ENCODE measurements around the gene FSD1L.

Gene FSD1L

DNA sequence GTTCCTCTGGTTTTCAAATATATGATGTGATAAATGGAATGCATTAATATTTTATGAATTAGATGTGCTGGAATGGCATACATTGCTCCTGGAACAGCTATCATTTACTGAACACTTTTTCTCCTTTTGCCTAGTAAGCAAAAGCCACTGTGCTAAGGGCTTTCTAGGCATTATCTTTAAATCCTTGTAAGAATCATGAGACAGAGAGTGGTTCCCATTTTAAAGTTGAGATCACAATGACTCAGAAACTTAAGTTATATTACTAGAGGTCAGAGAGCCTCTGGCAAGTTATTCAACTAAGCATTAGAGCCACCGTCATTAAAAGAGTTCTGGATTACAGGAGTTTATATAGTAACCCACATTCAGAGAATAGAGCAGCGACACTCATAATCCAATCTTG, 26.7 kb upstream of the FSD1L start:
- H3K4me3 ChIP-seq (ENCODE audit: low read length) = no peak overlapping the region
- H3K9ac ChIP-seq (ENCODE audit: low read length) = no peak overlapping the region
- H2AFZ ChIP-seq (ENCODE audit: low read depth, low read length) = no peak overlapping the region
- H3K79me2 ChIP-seq (ENCODE audit: low read length) = no peaks in the 10 kb centered on the region
- peaks cover 19% of the 10 kb centered on the region for H3K4me1 ChIP-seq (ENCODE audit: low read length)
- no peak for TF ChIP-seq EZH2phosphoT487 (IDR thresholded peaks at IDR 0.05; ENCODE audit: low read depth)
- TF ChIP-seq, protein P1, sequence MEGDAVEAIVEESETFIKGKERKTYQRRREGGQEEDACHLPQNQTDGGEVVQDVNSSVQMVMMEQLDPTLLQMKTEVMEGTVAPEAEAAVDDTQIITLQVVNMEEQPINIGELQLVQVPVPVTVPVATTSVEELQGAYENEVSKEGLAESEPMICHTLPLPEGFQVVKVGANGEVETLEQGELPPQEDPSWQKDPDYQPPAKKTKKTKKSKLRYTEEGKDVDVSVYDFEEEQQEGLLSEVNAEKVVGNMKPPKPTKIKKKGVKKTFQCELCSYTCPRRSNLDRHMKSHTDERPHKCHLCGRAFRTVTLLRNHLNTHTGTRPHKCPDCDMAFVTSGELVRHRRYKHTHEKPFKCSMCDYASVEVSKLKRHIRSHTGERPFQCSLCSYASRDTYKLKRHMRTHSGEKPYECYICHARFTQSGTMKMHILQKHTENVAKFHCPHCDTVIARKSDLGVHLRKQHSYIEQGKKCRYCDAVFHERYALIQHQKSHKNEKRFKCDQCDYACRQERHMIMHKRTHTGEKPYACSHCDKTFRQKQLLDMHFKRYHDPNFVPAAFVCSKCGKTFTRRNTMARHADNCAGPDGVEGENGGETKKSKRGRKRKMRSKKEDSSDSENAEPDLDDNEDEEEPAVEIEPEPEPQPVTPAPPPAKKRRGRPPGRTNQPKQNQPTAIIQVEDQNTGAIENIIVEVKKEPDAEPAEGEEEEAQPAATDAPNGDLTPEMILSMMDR (IDR thresholded peaks at IDR 0.05; ENCODE audit: low read depth, low read length) = no peak
- no peak overlapping the region for H3K4me2 ChIP-seq (ENCODE audit: low read length)
- no peaks in the 10 kb centered on the region for H3K9me3 ChIP-seq (ENCODE audit: insufficient read depth, low read length)
- H3K36me3 ChIP-seq (replicated peaks; ENCODE audit: low read depth, low read length) = no peaks in the 10 kb centered on the region
- no peaks in the 10 kb centered on the region for H3K27me3 ChIP-seq (ENCODE audit: low read depth, low read length)
- H4K20me1 ChIP-seq (ENCODE audit: insufficient read depth, low read length) = no peaks in the 10 kb centered on the region
- H3K27ac ChIP-seq (ENCODE audit: low read length) = no peak overlapping the region

DNA sequence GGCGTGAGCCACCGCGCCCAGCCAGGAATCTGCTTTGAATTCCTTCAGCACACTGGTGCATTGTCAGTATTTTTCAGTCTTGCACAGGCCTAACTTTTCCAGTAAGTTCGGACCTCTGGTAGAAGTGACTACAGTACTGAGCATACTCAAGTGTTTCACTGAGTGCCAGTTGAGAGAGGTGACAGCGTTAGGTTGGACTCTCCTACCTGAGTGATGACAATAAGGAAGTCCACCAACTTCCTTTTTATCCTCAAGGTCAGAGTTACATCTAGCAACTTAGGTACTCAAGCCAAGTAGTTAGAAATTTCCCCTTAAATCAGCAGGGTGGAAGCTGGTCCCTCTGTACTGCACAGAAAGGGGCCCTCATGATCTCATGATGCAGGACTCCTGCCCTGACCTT, 26.0 kb upstream of the FSD1L start:
- no peaks in the 10 kb centered on the region for H3K36me3 ChIP-seq (replicated peaks; ENCODE audit: low read depth, low read length)
- H3K27ac ChIP-seq (ENCODE audit: low read length) = no peak overlapping the region
- no peaks in the 10 kb centered on the region for H3K79me2 ChIP-seq (ENCODE audit: low read length)
- H3K4me3 ChIP-seq (ENCODE audit: low read length) = no peak overlapping the region
- no peak overlapping the region for H3K4me2 ChIP-seq (ENCODE audit: low read length)
- H3K27me3 ChIP-seq (ENCODE audit: low read depth, low read length) = no peaks in the 10 kb centered on the region
- no peak overlapping the region for H3K9ac ChIP-seq (ENCODE audit: low read length)
- H3K9me3 ChIP-seq (ENCODE audit: insufficient read depth, low read length) = no peaks in the 10 kb centered on the region
- no peak overlapping the region for H2AFZ ChIP-seq (ENCODE audit: low read depth, low read length)
- no peaks in the 10 kb centered on the region for H4K20me1 ChIP-seq (ENCODE audit: insufficient read depth, low read length)
- no peak for TF ChIP-seq EZH2phosphoT487 (IDR thresholded peaks at IDR 0.05; ENCODE audit: low read depth)
- TF ChIP-seq, protein P1 (IDR thresholded peaks at IDR 0.05; ENCODE audit: low read depth, low read length) = no peak
- peaks cover 12% of the 10 kb centered on the region for H3K4me1 ChIP-seq (ENCODE audit: low read length)

DNA sequence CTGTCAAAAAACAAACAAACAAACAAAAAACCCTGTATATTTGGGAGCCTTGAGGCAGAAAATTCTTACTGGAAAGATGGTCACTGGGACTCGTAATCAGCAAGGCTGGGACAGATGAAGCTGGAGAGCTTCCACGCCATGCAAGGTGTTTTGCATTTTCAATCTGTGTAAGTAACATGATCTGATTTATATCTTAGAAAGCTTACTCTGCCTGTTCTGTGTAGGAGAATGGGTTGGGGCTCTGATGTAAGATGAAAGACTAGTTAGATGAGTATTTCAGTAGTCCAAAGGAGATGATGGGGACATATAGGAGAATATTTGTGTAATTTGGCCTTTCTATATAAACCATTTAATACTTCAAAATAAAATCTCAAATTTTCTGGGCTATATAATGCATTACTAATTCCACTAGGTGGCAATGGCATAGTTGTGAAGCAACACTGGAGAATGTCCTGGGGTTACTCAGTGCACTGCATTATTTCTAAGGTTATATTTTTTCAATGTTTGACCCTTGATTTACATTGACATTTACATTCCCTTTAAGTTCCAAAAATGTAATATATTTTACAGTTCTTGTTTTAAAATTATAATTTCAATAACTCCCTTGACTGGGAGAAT, 21.9 kb upstream of the FSD1L start:
- H4K20me1 ChIP-seq (ENCODE audit: insufficient read depth, low read length) = no peaks in the 10 kb centered on the region
- H3K9me3 ChIP-seq (ENCODE audit: insufficient read depth, low read length) = no peaks in the 10 kb centered on the region
- peak overlapping the region; percentile 23; the same call in 1 of the 2 replicates for H3K4me3 ChIP-seq (ENCODE audit: low read length)
- H2AFZ ChIP-seq (ENCODE audit: low read depth, low read length) = peak overlapping the region; percentile 52; the same call in 1 of the 2 replicates
- no peaks in the 10 kb centered on the region for H3K27me3 ChIP-seq (ENCODE audit: low read depth, low read length)
- no peaks in the 10 kb centered on the region for H3K36me3 ChIP-seq (replicated peaks; ENCODE audit: low read depth, low read length)
- H3K4me2 ChIP-seq (ENCODE audit: low read length) = peak overlapping the region; percentile 43
- H3K9ac ChIP-seq (ENCODE audit: low read length) = no peak overlapping the region
- no peak overlapping the region for H3K27ac ChIP-seq (ENCODE audit: low read length)
- no peaks in the 10 kb centered on the region for H3K79me2 ChIP-seq (ENCODE audit: low read length)
- TF ChIP-seq, protein P1 (IDR thresholded peaks at IDR 0.05; ENCODE audit: low read depth, low read length) = peak; percentile 72
- TF ChIP-seq EZH2phosphoT487 (IDR thresholded peaks at IDR 0.05; ENCODE audit: low read depth) = no peak
- H3K4me1 ChIP-seq (ENCODE audit: low read length) = peaks cover 5% of the 10 kb centered on the region

DNA sequence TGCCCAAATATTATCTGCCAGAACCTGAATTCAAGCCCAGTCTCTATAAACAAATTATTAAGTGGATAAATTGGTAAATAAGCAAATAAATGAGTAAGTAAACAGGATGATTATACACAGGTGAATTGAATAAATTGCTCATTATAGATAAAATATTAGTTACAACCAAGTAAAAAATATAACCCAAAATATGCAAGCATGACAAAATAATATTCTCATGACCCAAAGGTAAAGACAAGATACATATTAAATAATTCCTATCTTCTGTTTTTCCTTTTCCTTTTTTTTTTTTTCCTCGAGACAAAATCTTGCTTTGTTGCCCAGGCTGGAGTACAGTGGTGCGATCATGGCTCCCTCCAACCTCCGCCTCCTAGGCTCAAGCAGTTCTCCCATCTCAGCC, 21.2 kb upstream of the FSD1L start:
- Histone ChIP-seq H4K20me1 (ENCODE audit: insufficient read depth, low read length) (no peaks in the 10 kb centered on the region), H2AFZ (ENCODE audit: low read depth, low read length) (no peak overlapping the region), H3K9me3 (ENCODE audit: insufficient read depth, low read length) (no peaks in the 10 kb centered on the region), H3K9ac (ENCODE audit: low read length) (no peak overlapping the region), H3K36me3 (replicated peaks; ENCODE audit: low read depth, low read length) (no peaks in the 10 kb centered on the region), H3K4me2 (ENCODE audit: low read length) (no peak overlapping the region), H3K4me1 (ENCODE audit: low read length) (peaks cover 5% of the 10 kb centered on the region), H3K27ac (ENCODE audit: low read length) (no peak overlapping the region), H3K79me2 (ENCODE audit: low read length) (no peaks in the 10 kb centered on the region), H3K4me3 (ENCODE audit: low read length) (no peak overlapping the region), H3K27me3 (ENCODE audit: low read depth, low read length) (no peaks in the 10 kb centered on the region)
- no peak for TF ChIP-seq EZH2phosphoT487 (IDR thresholded peaks at IDR 0.05; ENCODE audit: low read depth)
- TF ChIP-seq, protein P1 (IDR thresholded peaks at IDR 0.05; ENCODE audit: low read depth, low read length) = no peak

Data from OCI-LY3 (cell line).